Lung (tissue), 12 donors: ENCODE measurements around the gene ZNF526. TPM values are rescaled to one million over a fixed set of nuclear protein-coding genes. Genes with fewer than 3 reads are reported as not detected.

Experiments
- ATAC-seq: fragments of 200-7000 bp; cut with Tn5 transposase; one replicate; pipeline ENCODE4 v1.9.1; 2020; ENCODE audit warnings: moderate number of reproducible peaks; ENCODE audit not compliant: insufficient read depth, low FRiP score
- DNase-seq, 3 donors: peaks; one replicate each; pipeline ENCODE4 v3.0.0-alpha.2; 2013 to 2017
- H3K27ac ChIP-seq, 2 donors: one replicate each; pipeline ENCODE4 v1.5.1; 2013; ENCODE audit warnings: mild to moderate bottlenecking in 2 of 2, moderate library complexity in 2 of 2, control low read depth in 1 of 2, inconsistent platforms in 1 of 2, low read depth in 1 of 2, low read length in 1 of 2
- H3K27me3 ChIP-seq, 3 donors: one replicate each; pipeline ENCODE4 v1.5.1; 2013; ENCODE audit warnings: low read length in 2 of 3; ENCODE audit not compliant: control insufficient read depth in 3 of 3, insufficient read depth in 3 of 3
- H3K36me3 ChIP-seq, 4 donors: one replicate each; pipeline ENCODE4 v1.5.1; 2013; ENCODE audit warnings: low read length in 4 of 4, mild to moderate bottlenecking in 1 of 4, moderate library complexity in 1 of 4; ENCODE audit not compliant: control insufficient read depth in 4 of 4, insufficient read depth in 4 of 4
- H3K4me1 ChIP-seq, 5 donors: one replicate each; pipeline ENCODE4 v1.5.1; 2013; ENCODE audit warnings: low read length in 5 of 5, mild to moderate bottlenecking in 2 of 5, moderate library complexity in 1 of 5; ENCODE audit not compliant: control insufficient read depth in 5 of 5, insufficient read depth in 5 of 5
- H3K4me3 ChIP-seq: one replicate; pipeline ENCODE4 v1.5.1; 2013; ENCODE audit warnings: mild to moderate bottlenecking, control low read depth, moderate library complexity
- H3K9ac ChIP-seq, 2 donors: one replicate each; pipeline ENCODE4 v1.5.1; 2013; ENCODE audit warnings: low read length in 2 of 2, control low read depth in 1 of 2; ENCODE audit not compliant: insufficient read depth in 1 of 2
- H3K9me3 ChIP-seq, 4 donors: one replicate each; pipeline ENCODE4 v1.5.1; 2013; ENCODE audit warnings: low read length in 3 of 4, mild to moderate bottlenecking in 1 of 4, moderate library complexity in 1 of 4; ENCODE audit not compliant: control insufficient read depth in 4 of 4, insufficient read depth in 3 of 4
- WGBS, 2 donors: extraction: QIAGEN DNeasy Blood & Tissue Kit; methylation state at CpG; one replicate each; pipeline ENCODE4 v1.1.7; 2013; 5-methylcytosine and 5-hydroxymethylcytosine counted together
- polyA plus RNA-seq, 2 donors: library from polyadenylated mRNA; stranded (reverse); fragments of 200-250 nt; gene quantifications; one replicate each; pipeline ENCODE4 v1.2.1, GENCODE V29; 2013
- total RNA-seq, 2 donors: library from RNA; depleted of rRNA in 1 of 2; stranded (reverse); fragments of >200 nt in 1 of 2; gene quantifications; one replicate each; pipeline ENCODE4 v1.2.1, GENCODE V29; 2014 to 2021
- TF ChIP-seq, protein P1 (sequence below): IDR thresholded peaks from 2 replicates; pipeline ENCODE4 v1.5.1; 2012; ENCODE audit warnings: mild to moderate bottlenecking; ENCODE audit errors: control extremely low read depth, extremely low read depth
- donor health status: control.
- donor health status: control.
- donor health status: Bipolar disorder and iron deficiency.
- donor health status: healthy.
- donor health status: DM: yes; HTN: yes; CAD: no.

Gene ZNF526
- total and polyA plus RNA-seq, 4 donors = 4.6 to 14.4 (median 5.4) TPM

DNA sequence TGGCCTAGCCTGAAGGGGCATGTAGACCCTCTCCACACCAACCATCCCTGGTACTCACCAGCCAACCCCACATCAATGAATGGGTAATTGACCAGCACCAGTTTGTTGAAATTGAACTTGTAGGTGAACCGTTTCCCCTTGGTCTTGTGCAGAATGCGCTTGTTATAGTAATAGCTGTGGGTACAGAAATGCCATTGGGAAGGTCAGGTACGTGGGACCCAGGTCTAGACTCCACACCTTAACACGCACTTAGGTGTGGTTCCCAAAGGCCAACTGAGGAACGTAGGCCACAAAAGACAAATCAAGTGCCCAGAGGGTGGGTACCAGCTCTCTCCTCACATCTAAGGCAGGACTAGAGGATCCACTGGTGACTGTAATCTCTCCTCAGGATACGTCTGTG, 29.7 kb downstream of the ZNF526 start:
- WGBS, 2 donors = 78 to 81% methylated on average over 6 of the region's 6 CpGs
- Histone ChIP-seq H3K27me3 (no peaks in the 10 kb centered on the region), H3K4me1 (peaks cover 12 to 43% (median 25%) of the 10 kb centered on the region in 5 donors), H3K4me3 (no peak overlapping the region), H3K27ac (peak overlapping the region in 1 of 2 donors; percentile 63), H3K9me3 (no peaks in the 10 kb centered on the region), H3K9ac (no peak overlapping the region), H3K36me3 (peaks cover 7 to 19% (median 16%) of the 10 kb centered on the region in 4 donors)
- DNase-seq (no peak), ATAC-seq (no peak)
- TF ChIP-seq, protein P1, sequence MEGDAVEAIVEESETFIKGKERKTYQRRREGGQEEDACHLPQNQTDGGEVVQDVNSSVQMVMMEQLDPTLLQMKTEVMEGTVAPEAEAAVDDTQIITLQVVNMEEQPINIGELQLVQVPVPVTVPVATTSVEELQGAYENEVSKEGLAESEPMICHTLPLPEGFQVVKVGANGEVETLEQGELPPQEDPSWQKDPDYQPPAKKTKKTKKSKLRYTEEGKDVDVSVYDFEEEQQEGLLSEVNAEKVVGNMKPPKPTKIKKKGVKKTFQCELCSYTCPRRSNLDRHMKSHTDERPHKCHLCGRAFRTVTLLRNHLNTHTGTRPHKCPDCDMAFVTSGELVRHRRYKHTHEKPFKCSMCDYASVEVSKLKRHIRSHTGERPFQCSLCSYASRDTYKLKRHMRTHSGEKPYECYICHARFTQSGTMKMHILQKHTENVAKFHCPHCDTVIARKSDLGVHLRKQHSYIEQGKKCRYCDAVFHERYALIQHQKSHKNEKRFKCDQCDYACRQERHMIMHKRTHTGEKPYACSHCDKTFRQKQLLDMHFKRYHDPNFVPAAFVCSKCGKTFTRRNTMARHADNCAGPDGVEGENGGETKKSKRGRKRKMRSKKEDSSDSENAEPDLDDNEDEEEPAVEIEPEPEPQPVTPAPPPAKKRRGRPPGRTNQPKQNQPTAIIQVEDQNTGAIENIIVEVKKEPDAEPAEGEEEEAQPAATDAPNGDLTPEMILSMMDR = no peak

DNA sequence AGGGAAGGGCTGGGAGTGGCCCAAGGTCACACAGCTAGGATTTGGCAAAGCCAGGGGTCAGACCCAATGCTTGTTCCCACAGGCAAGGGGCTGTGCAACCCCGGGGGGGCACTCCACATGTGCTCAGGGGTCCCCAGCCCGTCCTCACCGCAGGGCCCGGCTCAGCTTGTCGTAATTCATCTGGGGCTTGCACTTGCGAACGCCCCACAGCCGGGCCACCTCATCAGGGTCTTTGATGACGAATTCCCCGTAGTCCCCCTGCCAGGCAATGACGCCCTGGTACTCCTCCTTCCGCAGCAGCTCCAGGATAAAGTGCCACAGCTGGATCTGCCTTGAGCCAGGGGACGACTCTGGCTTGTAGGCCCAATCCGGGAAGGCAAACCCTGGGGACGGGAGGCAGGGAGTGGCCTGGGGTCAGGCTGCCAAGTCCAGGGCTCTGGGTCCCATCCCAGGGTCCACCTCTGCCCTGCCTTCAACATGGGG, 30.1 kb downstream of the ZNF526 start:
- Histone ChIP-seq H3K27me3 (no peaks in the 10 kb centered on the region), H3K9ac (peak overlapping the region in 1 of 2 donors; percentile 5), H3K27ac (peak overlapping the region; percentile 63 to 73), H3K4me1 (peaks cover 12 to 39% (median 25%) of the 10 kb centered on the region in 5 donors), H3K36me3 (peaks cover 7 to 19% (median 16%) of the 10 kb centered on the region in 4 donors), H3K4me3 (no peak overlapping the region), H3K9me3 (no peaks in the 10 kb centered on the region)
- TF ChIP-seq, protein P1 = no peak
- WGBS, 2 donors = 53 to 70% methylated on average over 14 to 15 of the region's 15 CpGs
- no peak for ATAC-seq
- peak in 2 of 3 donors; percentile 47 to 57 for DNase-seq

GRCh38 chr19:42250666-42251531, 30.8 kb downstream of the ZNF526 start:
- Histone ChIP-seq H3K27ac (peak overlapping the region; percentile 73 to 89), H3K9me3 (no peaks in the 10 kb centered on the region), H3K27me3 (no peaks in the 10 kb centered on the region), H3K9ac (peak overlapping the region in 1 of 2 donors; percentile 5), H3K4me3 (no peak overlapping the region), H3K4me1 (peaks cover 12 to 39% (median 22%) of the 10 kb centered on the region in 5 donors), H3K36me3 (peaks cover 7 to 19% (median 15%) of the 10 kb centered on the region in 4 donors)
- TF ChIP-seq, protein P1 = no peak
- 7 to 14% methylated on average over 17 to 19 of the region's 19 CpGs for WGBS, 2 donors
- ATAC-seq = no peak
- peak; percentile 48 to 64 (median 63) for DNase-seq
